ENCODE results near the gene CSKMT. TPM values are rescaled to one million over a fixed set of nuclear protein-coding genes. Genes with fewer than 3 reads are reported as not detected.

Gene CSKMT
- total RNA-seq, 1 experiment from 2014 or later: 49.2 TPM

DNA sequence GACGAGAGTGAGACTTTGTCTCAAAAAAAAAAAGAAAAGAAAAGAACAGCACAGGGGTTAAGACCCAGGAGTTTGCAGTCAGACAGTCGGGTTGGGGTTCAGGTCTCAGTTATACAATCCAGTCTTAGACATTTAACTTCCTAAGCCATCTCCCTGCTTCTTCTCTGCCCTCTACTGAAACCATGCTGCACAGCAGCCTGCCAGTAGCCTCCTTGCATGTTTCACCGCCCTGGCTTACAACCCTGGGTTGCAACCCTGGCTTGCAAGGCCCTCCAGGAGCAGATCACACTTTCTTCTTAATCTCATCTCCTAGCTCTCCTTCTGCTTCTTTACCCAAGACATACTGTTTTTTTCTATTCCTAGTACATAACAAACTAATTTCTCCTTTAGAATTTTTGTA lies 37.4 kb upstream of the CSKMT start:
- no peak overlapping the region for H2BK12ac ChIP-seq (ENCODE audit: insufficient read length, low read depth, low read length)
- H3K23ac ChIP-seq (ENCODE audit: insufficient read length, low read depth, low read length): no peak overlapping the region
- no peaks in the 10 kb centered on the region for H3K79me1 ChIP-seq (ENCODE audit: insufficient read depth, low read depth, low read length, poor library complexity, severe bottlenecking)
- H3T11ph ChIP-seq (ENCODE audit: low read length): no peak overlapping the region
- no peak overlapping the region for H3K9ac ChIP-seq (ENCODE audit: extremely low read depth, insufficient read length, low read length)
- no peak overlapping the region for H4K8ac ChIP-seq (replicated peaks; ENCODE audit: insufficient read length, low read depth, low read length)
- H4K91ac ChIP-seq (ENCODE audit: insufficient read length, low read depth, low read length): no peak overlapping the region
- no peaks in the 10 kb centered on the region for H3K9me3 ChIP-seq (ENCODE audit: control insufficient read depth, low read depth, low read length)
- no peak overlapping the region for H2BK20ac ChIP-seq (ENCODE audit: low read depth, low read length, poor library complexity, severe bottlenecking)
- no peak overlapping the region for H2AK5ac ChIP-seq (ENCODE audit: insufficient read length, low read length)
- H3K27ac Mint-ChIP-seq: peak overlapping the region in 1 of 3 experiments; percentile 66; a peak in 1 of 7 replicates
- no peak overlapping the region for H3K56ac ChIP-seq (ENCODE audit: insufficient read length, low read depth, low read length)
- no peak overlapping the region for H2BK120ac ChIP-seq (ENCODE audit: low read depth, low read length, poor library complexity, severe bottlenecking)
- H3K18ac ChIP-seq (ENCODE audit: insufficient read length, low read depth, low read length): no peak overlapping the region
- peaks cover 1% of the 10 kb centered on the region; the same call in 1 of the 2 replicates for H3K27me3 Mint-ChIP-seq (ENCODE audit: low read depth)
- no peak overlapping the region for H4K5ac ChIP-seq (ENCODE audit: insufficient read length, low read depth, low read length)
- TF ChIP-seq, protein P1, sequence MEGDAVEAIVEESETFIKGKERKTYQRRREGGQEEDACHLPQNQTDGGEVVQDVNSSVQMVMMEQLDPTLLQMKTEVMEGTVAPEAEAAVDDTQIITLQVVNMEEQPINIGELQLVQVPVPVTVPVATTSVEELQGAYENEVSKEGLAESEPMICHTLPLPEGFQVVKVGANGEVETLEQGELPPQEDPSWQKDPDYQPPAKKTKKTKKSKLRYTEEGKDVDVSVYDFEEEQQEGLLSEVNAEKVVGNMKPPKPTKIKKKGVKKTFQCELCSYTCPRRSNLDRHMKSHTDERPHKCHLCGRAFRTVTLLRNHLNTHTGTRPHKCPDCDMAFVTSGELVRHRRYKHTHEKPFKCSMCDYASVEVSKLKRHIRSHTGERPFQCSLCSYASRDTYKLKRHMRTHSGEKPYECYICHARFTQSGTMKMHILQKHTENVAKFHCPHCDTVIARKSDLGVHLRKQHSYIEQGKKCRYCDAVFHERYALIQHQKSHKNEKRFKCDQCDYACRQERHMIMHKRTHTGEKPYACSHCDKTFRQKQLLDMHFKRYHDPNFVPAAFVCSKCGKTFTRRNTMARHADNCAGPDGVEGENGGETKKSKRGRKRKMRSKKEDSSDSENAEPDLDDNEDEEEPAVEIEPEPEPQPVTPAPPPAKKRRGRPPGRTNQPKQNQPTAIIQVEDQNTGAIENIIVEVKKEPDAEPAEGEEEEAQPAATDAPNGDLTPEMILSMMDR (conservative IDR thresholded peaks at IDR 0.05): 0 out of 3 replicates have a peak, but pooled peaks have one; percentile 12
- no CpG with 5 or more reads among the region's 3 CpGs for WGBS (ENCODE audit: extremely low coverage, insufficient read length, low lambda C conversion rate)
- H3K14ac ChIP-seq (ENCODE audit: insufficient read depth, low read length): no peak overlapping the region
- no peaks in the 10 kb centered on the region for H3K27me3 ChIP-seq (ENCODE audit: insufficient read depth, low read length)
- no peaks in the 10 kb centered on the region for H3K9me3 Mint-ChIP-seq
- no peaks in the 10 kb centered on the region for H3K4me1 Mint-ChIP-seq
- peaks cover 2% of the 10 kb centered on the region for H4K20me1 ChIP-seq (ENCODE audit: control insufficient read depth, insufficient read depth, insufficient read length)
- H3K36me3 Mint-ChIP-seq (ENCODE audit: insufficient read depth in 1 of 3, low read depth in 3 of 3): peaks cover 64 to 88% (median 82%) of the 10 kb centered on the region in 3 experiments; a peak in 6 of 7 replicates
- H2AFZ ChIP-seq (ENCODE audit: low read length): no peak overlapping the region
- no peak overlapping the region for H2BK15ac ChIP-seq (ENCODE audit: low read depth, low read length)
- H3K4me1 ChIP-seq (ENCODE audit: insufficient read depth, low read length): no peaks in the 10 kb centered on the region
- H3K4ac ChIP-seq (ENCODE audit: low read depth, low read length): no peak overlapping the region
- no peak overlapping the region for H3K4me2 ChIP-seq (ENCODE audit: insufficient read depth, insufficient read length, low read length)
- DNase-seq: no peak
- no peaks in the 10 kb centered on the region for H3K79me2 ChIP-seq (ENCODE audit: insufficient read depth, low read length)
- H2BK5ac ChIP-seq (ENCODE audit: insufficient read length, low read length): no peak overlapping the region
- no peaks in the 10 kb centered on the region for H3K23me2 ChIP-seq (ENCODE audit: insufficient read length, low read depth, low read length, poor library complexity, severe bottlenecking)
- H3K27ac ChIP-seq (ENCODE audit: insufficient read length, low read depth, low read length): no peak overlapping the region
- H3K4me3 Mint-ChIP-seq: no peak overlapping the region; a peak in 1 of 5 replicates
